ELR (cell line): Measurements from ENCODE around the gene KCNQ1.
"Not testable (repeated sequence)": the region's sequence is repeated elsewhere in the genome, so short reads cannot be mapped to it uniquely, and the experiment has no call there.

Source experiments
- DNase-seq: peaks from one replicate; pipeline ENCODE4 v3.0.0-alpha.2; 2015; ENCODE audit warnings: low read depth

The KCNQ1 gene

GRCh38 chr11:2472428-2473186 is 27.8 kb downstream of the KCNQ1 start:
- DNase-seq = no peak

DNA sequence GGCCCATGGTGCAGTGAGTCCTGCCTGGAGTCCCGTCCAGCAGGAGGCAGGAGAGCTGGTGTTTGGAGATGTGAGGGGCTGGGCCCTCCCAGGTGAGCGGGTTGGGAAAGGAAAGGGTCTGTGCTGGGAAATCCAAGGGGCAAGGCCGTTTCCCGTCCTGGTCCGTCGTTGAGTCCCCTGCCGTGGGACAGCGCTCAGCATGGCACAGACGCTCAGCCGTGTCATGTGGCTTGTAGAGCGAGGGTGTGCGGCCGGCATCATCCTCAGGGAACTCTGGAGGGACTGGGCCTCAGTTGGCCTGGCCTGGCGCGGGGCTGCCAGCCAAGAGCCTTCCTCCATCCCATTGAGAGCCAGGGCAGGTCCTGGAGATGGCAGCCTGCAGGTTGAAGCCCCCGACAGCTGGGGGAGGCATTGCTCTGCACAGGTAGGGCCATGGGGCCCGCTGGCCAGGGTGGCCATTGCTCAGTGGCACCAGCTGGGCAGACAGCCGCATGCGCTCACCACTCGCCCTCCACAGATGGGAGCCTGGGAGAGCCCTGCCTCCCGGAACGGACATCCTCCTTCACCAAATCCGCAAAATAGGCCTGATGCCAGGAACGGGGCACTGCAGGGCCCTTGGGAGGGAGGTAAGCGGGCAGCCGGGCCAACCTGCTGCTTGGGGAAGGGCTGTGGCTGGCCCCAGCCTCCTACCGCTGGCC is 28.7 kb downstream of the KCNQ1 start:
- DNase-seq = no peak

GRCh38 chr11:2474059-2474901 is 29.5 kb downstream of the KCNQ1 start:
- DNase-seq = no peak

GRCh38 chr11:2475136-2475918 is 30.5 kb downstream of the KCNQ1 start:
- DNase-seq = no peak

DNA sequence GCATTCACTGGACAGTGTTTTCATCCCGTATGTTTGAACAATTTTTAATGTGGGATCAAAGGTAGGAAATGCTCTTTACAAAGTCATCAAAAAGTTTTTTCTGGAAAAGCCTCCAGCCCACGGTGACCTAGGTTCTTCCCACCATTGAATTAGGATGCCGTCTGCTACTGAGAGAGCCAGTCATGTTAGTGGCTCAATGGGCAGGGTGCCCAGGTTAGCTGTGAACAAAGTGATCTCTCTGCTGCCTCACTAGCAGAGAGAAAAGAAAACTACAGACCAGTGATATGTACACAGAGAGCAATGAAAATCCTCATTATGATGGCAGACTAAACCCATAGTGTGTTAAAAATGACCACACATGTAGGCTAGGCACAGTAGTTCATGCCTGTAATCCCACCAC is 32.4 kb downstream of the KCNQ1 start:
- DNase-seq = no peak

DNA sequence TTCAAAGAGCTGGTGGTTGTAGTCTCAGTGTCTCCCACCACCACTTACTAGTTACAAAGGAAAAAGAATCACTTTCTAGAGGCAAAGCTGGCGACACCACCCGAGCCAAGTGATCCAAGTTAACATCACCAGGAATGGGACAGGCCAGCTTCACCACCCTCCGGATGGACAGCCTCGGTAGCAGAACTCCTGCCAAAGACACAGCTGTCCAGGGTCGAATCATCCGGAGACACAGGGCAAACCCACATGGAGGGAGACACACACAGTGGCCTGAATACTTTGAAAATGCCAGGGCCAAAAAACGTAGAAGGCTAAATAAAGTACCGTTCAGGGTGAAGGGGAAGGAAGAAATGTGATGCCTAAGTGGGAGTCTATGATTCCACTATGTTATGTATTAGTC is 33.1 kb downstream of the KCNQ1 start:
- DNase-seq = no peak

- DNase-seq = not testable (repeated sequence)
Measured at GRCh38 chr11:2480067-2480873, 35.5 kb downstream of the KCNQ1 start.

DNA sequence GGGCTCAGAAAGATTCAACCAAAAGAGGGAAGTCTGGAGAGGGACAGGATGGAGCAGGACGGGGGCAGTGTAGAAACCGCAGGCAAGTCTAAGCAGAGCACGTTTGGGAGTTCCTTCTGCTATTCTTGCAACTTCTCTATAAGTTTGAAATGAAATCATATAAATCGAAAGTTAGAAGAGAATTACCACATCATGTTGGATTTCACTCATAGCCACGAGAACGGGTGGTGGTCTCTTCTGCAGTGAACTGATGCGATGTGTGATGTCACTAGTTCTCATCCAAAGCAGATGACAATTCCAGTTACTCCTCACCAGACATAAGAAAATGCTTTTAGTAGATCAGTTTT is 36.0 kb downstream of the KCNQ1 start:
- no peak for DNase-seq

DNA sequence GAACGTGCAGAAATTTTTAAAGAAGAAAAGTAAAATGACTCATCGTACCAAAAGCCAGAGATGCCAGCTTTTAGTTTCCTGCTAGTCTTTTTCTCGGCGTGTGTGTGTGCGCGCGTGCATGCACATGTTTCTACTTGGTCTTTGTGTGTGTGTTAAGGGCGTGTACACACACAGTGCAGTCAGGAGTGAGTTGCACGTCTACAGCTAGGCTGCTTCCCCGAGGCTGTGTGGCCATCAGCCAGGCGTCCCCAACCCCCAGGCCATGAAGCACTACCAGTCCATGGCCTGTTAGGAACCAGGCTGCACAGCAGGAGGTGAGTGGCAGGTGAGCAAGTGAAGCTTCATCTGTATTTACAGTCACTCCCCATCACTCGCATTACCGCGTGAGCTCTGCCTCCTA is 36.4 kb downstream of the KCNQ1 start:
- DNase-seq = no peak

- no peak for DNase-seq
Measured at GRCh38 chr11:2482204-2482603, 37.4 kb downstream of the KCNQ1 start.

- no peak for DNase-seq
Measured at GRCh38 chr11:2482745-2483144, 37.9 kb downstream of the KCNQ1 start.

- no peak for DNase-seq
Measured at GRCh38 chr11:2483426-2483825, 38.6 kb downstream of the KCNQ1 start.

DNA sequence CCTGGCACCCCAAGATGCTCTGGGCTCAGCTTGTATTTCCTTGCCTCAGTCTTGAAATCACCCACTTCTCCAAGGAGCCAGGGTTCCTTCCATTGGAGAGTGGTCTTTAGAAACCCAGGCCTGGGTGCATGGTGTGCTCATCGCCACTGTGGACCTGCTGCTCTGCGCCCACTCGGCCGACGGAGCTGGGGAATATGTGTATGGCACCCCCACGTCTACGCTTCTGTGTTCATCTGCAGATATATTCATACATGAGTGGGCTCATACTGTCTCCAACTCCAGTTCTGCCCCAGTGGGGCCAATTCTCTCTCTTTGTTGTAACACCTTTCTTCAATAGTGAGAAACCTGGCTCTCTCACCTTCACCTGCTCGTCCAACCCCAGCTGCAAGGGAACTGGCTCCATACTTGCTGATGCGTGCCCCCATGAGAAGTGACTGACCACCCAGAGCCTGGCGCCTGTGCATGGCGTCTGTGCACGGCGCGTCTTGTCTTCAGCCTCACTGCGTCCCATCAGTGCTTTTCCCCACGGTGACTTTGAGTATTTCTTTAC is 39.8 kb downstream of the KCNQ1 start:
- DNase-seq = no peak

- no peak for DNase-seq
Measured at GRCh38 chr11:2488004-2488403, 43.2 kb downstream of the KCNQ1 start.

DNA sequence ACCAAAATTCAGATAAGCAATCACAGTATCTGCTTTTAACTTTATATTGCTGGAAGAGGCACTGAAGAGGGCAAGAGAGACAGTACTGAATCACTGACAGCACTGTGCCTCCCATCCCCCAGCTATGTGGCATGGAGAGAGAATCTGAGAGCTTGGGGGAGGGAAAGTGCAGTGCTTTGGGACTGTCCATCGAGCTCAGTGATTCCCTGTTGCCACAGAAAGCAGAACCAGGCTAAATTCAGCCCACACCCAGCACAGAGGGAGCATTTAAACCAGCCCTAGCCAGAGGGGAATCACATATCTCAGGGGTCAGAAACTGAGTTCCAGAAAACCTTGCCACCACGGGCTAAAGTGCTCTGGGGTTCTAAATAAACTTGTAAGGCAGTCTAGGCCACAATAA is 44.3 kb downstream of the KCNQ1 start:
- DNase-seq = no peak

DNA sequence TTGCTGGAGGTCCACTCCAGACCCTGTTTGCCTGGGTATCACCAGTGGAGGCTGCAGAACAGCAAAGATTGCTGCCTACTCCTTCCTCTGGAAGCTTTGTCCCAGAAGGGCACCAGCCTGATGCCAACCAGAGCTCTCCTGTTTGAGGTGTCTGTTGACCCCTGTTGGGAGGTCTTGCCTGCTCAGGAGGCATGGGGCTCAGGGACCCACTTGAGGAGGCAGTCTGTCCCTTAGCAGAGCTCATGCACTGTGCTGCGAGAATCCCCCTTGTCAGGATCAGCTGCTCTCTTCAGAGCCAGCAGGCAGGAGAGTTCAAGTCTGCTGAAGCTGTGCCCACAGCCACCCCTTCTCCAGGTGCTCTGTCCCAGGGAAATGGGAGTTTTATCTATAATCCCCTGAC is 53.1 kb downstream of the KCNQ1 start:
- not testable (repeated sequence) for DNase-seq

DNA sequence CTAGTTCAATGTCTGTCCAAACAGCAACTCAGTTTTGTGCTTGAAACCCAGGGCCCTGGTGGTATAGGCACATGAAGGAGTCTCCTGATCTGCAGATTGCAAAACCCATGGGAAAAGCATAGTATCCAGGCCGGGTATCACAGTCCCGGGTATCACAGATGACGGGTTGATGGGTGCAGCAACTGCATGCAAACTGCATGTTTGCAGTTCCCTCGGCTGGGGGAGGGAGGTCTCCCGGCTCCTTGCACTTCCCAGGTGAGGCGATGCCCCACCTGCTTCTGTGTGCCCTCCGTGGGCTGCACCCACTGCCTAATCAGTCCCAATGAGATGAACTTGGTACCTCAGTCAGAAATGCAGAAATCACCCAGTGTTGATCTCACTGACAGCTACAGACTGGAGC is 53.9 kb downstream of the KCNQ1 start:
- DNase-seq = no peak

GRCh38 chr11:2507212-2507901 is 62.5 kb downstream of the KCNQ1 start:
- no peak for DNase-seq

DNA sequence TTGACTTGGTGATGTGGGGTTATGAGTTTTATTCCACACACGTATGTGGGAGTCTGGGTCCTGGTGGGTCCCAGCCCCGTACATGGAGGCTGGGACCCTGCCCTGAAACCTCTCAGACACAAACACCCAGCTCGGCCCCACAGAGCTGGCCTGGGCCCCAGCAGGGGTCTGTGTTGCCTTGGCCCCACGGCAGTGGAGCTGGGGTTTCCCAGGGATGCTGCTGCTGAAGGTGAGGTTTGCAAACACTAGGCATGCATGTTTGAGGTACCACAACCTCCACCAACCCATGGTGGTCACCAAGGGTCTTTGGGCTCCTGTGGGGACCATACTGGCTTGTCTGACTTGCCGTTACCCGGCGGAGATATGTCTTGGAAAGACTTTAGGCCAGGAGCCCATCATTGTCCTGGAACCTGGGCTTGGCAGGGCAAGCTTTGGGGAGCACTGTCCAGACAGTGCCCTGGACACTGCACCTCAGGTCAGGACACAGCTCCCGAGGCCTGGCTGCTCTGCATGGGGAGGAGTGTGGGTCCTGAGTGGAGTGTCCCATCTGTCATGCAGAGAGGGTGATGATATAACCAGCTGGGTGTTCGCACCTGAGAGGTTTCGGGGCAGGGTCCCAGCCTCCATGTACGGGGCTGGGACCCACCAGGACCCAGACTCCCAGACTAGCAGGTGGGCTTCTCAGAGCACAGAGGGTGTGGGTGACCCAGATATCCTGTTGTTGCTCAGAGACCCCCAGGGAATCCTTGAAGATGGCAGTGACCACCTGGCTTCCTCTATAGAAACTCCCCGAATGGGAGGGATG is 63.3 kb downstream of the KCNQ1 start:
- DNase-seq = no peak

DNA sequence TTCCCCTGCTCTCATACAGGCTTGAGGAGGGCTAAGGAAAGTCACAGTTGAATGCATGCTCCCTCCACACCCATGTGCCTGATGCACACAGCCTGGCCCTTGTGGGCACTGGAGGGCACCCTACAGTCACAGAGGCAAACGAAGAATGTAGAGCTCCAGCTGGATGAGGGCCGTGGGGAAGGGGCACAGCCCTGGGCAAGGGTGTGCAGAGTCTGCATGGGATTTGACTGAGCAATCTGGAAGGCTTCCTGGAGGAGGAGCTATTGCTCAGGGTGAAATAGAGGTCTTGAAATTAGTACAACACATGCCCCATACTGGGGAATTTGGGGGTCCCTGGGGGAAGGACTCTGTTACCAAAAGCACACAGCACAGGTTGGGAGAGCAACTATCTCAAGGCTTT is 64.0 kb downstream of the KCNQ1 start:
- DNase-seq = no peak
